ENCODE measurements around the gene PRPF6. TPM values are rescaled to one million over a fixed set of nuclear protein-coding genes. Genes with fewer than 3 reads are reported as not detected.

The PRPF6 gene
- total and polyA plus RNA-seq, 2 of the 13 experiments (the other 11 are each of a cell fraction or from before 2014, with no cell fraction given): 63.7 to 101 TPM

DNA sequence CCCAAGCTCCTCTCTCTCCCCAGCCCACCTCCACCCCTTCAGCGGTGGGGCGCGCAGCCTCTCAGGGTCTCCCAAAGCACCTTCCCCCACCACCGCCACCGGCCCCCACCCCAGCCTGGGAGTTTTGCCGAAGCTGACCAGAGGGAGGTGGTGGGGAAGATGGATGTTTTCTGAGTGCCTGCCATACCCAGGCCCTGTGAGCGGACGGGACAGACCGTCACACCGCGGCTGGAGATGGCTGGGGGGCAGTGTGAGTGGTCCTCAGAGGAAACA, 60.8 kb downstream of the PRPF6 start (continued):
- TF ChIP-seq, protein P1, sequence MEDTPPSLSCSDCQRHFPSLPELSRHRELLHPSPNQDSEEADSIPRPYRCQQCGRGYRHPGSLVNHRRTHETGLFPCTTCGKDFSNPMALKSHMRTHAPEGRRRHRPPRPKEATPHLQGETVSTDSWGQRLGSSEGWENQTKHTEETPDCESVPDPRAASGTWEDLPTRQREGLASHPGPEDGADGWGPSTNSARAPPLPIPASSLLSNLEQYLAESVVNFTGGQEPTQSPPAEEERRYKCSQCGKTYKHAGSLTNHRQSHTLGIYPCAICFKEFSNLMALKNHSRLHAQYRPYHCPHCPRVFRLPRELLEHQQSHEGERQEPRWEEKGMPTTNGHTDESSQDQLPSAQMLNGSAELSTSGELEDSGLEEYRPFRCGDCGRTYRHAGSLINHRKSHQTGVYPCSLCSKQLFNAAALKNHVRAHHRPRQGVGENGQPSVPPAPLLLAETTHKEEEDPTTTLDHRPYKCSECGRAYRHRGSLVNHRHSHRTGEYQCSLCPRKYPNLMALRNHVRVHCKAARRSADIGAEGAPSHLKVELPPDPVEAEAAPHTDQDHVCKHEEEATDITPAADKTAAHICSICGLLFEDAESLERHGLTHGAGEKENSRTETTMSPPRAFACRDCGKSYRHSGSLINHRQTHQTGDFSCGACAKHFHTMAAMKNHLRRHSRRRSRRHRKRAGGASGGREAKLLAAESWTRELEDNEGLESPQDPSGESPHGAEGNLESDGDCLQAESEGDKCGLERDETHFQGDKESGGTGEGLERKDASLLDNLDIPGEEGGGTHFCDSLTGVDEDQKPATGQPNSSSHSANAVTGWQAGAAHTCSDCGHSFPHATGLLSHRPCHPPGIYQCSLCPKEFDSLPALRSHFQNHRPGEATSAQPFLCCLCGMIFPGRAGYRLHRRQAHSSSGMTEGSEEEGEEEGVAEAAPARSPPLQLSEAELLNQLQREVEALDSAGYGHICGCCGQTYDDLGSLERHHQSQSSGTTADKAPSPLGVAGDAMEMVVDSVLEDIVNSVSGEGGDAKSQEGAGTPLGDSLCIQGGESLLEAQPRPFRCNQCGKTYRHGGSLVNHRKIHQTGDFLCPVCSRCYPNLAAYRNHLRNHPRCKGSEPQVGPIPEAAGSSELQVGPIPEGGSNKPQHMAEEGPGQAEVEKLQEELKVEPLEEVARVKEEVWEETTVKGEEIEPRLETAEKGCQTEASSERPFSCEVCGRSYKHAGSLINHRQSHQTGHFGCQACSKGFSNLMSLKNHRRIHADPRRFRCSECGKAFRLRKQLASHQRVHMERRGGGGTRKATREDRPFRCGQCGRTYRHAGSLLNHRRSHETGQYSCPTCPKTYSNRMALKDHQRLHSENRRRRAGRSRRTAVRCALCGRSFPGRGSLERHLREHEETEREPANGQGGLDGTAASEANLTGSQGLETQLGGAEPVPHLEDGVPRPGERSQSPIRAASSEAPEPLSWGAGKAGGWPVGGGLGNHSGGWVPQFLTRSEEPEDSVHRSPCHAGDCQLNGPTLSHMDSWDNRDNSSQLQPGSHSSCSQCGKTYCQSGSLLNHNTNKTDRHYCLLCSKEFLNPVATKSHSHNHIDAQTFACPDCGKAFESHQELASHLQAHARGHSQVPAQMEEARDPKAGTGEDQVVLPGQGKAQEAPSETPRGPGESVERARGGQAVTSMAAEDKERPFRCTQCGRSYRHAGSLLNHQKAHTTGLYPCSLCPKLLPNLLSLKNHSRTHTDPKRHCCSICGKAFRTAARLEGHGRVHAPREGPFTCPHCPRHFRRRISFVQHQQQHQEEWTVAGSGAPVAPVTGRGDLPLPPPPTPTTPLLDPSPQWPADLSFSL (CRISPR knock-in tag; IDR thresholded peaks at IDR 0.05): no peak
- TF ChIP-seq HNRNPLL (IDR thresholded peaks at IDR 0.05; ENCODE audit: low read depth, low read length, poor library complexity, severe bottlenecking) (no peak), MAFK (conservative IDR thresholded peaks at IDR 0.05 in 1 of 2, IDR thresholded peaks at IDR 0.05 in 1 of 2; ENCODE audit: low read length in 2 of 2) (no peak), MTA3 (CRISPR knock-in tag; IDR thresholded peaks at IDR 0.05) (no peak), HDAC1 (CRISPR knock-in tag; IDR thresholded peaks at IDR 0.05) (peak; percentile 49), MTF2 (CRISPR knock-in tag; IDR thresholded peaks at IDR 0.05; ENCODE audit: borderline replicate concordance) (0 out of 2 replicates have a peak, but pooled peaks have one; percentile 17)
- TF ChIP-seq, protein P2, sequence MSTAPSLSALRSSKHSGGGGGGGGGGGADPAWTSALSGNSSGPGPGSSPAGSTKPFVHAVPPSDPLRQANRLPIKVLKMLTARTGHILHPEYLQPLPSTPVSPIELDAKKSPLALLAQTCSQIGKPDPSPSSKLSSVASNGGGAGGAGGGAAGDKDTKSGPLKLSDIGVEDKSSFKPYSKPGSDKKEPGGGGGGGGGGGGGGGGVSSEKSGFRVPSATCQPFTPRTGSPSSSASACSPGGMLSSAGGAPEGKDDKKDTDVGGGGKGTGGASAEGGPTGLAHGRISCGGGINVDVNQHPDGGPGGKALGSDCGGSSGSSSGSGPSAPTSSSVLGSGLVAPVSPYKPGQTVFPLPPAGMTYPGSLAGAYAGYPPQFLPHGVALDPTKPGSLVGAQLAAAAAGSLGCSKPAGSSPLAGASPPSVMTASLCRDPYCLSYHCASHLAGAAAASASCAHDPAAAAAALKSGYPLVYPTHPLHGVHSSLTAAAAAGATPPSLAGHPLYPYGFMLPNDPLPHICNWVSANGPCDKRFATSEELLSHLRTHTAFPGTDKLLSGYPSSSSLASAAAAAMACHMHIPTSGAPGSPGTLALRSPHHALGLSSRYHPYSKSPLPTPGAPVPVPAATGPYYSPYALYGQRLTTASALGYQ (CRISPR knock-in tag; IDR thresholded peaks at IDR 0.05): peak; percentile 5; the same call in 1 of the 2 replicates
- TF ChIP-seq, protein P3, sequence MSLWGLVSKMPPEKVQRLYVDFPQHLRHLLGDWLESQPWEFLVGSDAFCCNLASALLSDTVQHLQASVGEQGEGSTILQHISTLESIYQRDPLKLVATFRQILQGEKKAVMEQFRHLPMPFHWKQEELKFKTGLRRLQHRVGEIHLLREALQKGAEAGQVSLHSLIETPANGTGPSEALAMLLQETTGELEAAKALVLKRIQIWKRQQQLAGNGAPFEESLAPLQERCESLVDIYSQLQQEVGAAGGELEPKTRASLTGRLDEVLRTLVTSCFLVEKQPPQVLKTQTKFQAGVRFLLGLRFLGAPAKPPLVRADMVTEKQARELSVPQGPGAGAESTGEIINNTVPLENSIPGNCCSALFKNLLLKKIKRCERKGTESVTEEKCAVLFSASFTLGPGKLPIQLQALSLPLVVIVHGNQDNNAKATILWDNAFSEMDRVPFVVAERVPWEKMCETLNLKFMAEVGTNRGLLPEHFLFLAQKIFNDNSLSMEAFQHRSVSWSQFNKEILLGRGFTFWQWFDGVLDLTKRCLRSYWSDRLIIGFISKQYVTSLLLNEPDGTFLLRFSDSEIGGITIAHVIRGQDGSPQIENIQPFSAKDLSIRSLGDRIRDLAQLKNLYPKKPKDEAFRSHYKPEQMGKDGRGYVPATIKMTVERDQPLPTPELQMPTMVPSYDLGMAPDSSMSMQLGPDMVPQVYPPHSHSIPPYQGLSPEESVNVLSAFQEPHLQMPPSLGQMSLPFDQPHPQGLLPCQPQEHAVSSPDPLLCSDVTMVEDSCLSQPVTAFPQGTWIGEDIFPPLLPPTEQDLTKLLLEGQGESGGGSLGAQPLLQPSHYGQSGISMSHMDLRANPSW (CRISPR knock-in tag; IDR thresholded peaks at IDR 0.05; ENCODE audit: borderline replicate concordance): no peak
- TF ChIP-seq, protein P4, sequence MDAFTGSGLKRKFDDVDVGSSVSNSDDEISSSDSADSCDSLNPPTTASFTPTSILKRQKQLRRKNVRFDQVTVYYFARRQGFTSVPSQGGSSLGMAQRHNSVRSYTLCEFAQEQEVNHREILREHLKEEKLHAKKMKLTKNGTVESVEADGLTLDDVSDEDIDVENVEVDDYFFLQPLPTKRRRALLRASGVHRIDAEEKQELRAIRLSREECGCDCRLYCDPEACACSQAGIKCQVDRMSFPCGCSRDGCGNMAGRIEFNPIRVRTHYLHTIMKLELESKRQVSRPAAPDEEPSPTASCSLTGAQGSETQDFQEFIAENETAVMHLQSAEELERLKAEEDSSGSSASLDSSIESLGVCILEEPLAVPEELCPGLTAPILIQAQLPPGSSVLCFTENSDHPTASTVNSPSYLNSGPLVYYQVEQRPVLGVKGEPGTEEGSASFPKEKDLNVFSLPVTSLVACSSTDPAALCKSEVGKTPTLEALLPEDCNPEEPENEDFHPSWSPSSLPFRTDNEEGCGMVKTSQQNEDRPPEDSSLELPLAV (CRISPR knock-in tag; conservative IDR thresholded peaks at IDR 0.05; ENCODE audit: low read depth): no peak
- TF ChIP-seq, protein P5, sequence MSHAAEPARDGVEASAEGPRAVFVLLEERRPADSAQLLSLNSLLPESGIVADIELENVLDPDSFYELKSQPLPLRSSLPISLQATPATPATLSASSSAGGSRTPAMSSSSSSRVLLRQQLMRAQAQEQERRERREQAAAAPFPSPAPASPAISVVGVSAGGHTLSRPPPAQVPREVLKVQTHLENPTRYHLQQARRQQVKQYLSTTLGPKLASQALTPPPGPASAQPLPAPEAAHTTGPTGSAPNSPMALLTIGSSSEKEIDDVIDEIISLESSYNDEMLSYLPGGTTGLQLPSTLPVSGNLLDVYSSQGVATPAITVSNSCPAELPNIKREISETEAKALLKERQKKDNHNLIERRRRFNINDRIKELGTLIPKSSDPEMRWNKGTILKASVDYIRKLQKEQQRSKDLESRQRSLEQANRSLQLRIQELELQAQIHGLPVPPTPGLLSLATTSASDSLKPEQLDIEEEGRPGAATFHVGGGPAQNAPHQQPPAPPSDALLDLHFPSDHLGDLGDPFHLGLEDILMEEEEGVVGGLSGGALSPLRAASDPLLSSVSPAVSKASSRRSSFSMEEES (CRISPR knock-in tag; IDR thresholded peaks at IDR 0.05): no peak
- TF ChIP-seq, protein P6, sequence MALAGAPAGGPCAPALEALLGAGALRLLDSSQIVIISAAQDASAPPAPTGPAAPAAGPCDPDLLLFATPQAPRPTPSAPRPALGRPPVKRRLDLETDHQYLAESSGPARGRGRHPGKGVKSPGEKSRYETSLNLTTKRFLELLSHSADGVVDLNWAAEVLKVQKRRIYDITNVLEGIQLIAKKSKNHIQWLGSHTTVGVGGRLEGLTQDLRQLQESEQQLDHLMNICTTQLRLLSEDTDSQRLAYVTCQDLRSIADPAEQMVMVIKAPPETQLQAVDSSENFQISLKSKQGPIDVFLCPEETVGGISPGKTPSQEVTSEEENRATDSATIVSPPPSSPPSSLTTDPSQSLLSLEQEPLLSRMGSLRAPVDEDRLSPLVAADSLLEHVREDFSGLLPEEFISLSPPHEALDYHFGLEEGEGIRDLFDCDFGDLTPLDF (CRISPR knock-in tag; IDR thresholded peaks at IDR 0.05): no peak
- TF ChIP-seq, protein P7, sequence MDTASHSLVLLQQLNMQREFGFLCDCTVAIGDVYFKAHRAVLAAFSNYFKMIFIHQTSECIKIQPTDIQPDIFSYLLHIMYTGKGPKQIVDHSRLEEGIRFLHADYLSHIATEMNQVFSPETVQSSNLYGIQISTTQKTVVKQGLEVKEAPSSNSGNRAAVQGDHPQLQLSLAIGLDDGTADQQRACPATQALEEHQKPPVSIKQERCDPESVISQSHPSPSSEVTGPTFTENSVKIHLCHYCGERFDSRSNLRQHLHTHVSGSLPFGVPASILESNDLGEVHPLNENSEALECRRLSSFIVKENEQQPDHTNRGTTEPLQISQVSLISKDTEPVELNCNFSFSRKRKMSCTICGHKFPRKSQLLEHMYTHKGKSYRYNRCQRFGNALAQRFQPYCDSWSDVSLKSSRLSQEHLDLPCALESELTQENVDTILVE (CRISPR knock-in tag; IDR thresholded peaks at IDR 0.05): no peak; the same call in 1 of the 2 replicates

Measured in HepG2 (cell line).